ENCODE measurements around the gene KIF5C.

The KIF5C gene

DNA sequence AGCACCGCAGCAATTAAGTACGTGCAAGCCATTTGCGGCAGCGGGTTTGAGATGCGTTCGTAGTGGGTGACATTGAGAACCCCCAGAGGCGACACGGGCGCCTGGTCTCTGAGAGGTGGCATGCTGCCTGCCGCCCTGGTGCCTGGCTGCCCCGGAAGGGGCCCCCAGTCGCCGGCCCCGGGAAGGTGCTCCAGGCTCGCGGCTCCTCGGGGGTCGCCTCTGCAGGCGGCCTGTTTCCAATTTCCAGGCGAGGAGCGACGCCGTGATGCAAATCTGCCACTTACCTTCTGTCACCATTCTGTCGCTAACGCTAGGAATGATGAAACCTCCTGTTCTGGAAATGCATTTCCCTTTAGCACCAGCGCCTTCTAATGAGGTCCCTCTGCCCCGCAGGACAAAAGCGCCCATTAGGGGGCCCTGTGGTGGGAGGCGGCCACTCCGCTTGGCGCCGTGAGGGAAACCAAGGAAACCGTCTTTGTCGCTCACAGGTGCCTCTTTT is 13.0 kb downstream of the KIF5C start:
- peak; percentile 40 for DNase-seq

DNA sequence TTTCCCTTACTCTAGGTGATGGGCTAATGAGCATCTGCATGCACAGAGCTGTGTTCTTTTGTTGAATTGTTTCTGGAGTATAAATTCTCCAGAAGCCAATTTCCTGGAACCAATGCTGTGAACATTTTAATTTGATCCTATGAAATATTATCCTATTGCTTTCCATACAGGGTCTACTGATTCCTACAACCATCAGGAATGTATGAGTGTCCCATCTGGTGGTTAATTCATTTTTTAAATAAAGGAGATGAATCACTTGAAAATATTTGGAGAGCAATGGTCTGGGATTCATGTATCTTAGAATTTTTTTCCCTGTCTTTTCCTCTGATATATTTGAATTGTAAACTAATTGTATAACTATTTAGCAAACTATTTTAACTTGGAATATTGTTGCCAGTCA is 14.0 kb downstream of the KIF5C start:
- DNase-seq = peak; percentile 30

DNA sequence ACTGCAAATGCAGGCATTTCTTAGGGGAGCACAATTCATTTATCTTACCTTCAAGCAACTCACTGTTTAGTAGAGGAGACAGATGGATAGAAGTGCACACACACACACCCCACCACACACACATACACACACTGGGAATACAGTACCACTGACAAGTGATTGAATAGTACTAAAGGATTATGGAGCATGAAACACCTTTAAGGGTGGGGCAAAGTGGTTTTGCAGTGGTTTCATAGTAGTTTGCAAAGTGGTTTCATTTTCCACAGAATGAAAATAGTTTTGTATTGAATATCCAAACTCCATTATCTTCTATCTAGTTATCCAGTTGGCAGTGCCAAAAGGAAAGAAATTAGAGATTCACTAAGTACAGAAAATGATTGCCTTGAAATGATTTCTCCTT is 18.9 kb downstream of the KIF5C start:
- DNase-seq = no peak

DNA sequence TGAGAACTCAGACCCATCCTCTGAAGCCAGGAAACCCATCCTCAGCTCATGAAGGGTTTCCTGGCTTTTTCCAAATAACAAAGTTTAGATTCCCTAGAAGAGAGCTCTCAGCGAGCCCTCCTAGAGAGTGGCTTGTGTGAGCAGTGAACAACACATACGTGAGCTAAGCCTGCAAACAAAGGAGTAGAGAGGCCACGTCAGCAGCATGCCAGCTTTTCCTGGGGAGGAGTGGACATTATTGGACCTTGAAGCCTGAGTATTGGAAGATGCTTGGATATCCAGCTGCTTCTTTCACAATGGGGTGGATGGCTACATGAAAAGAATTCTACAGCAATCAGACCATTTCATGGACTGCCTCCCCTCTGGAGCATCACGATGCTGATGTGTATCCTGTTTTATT is 21.1 kb downstream of the KIF5C start:
- no peak for DNase-seq

DNA sequence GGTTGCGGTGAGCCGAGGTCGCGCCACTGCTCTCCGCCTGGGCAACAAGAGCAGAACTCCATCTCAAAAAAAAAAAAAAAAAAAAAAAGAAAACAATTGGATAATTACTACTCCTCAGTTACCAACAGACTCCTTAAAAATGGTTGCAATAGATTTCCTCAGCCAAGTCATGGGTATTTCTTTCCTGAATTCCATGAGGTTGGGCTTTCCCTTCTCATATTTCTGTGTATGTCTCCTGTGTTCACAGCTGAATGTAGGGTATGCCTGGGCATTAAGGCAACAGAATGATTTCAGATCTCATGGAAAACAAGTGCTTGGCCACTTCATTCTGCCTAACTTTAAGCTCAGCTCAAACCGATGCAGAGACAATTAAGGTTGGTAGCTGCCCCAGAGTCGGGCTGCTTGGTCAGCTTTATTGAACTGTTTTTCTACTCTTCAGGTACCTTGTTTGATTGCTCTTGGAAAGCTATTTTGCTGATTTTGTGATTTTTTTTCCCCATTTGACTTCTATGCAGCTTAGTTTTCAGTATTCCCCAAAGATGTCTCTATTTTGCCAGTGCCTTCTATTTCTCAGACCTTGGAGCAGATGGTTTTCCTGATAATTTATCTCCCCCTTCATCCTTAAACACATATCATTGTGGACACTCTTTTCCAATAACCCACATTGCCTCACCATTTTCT is 24.8 kb downstream of the KIF5C start:
- DNase-seq = no peak

DNA sequence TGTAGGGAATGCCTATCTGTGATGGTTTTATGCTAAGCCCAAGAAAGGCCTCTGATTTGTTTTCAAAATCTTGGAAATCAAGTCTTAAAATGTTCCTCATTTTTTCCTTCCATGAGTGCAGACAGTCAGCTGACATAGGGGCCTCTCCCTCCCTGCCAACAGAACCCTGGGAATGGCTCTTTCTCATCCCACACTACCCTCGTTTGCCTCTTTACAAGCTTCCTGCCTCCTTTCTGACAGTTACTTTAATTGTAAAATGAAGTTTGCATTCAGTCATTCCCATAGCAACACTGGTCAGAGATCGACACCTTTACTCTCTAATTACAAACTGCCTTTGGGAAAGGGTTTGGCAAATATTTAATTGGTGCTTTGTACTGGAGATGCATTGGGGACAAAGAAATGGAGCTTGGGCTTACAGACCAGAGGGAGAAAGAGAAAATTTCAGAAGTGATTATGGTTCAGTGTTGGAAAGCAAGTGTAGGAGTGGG is 25.4 kb downstream of the KIF5C start:
- no peak for DNase-seq

DNA sequence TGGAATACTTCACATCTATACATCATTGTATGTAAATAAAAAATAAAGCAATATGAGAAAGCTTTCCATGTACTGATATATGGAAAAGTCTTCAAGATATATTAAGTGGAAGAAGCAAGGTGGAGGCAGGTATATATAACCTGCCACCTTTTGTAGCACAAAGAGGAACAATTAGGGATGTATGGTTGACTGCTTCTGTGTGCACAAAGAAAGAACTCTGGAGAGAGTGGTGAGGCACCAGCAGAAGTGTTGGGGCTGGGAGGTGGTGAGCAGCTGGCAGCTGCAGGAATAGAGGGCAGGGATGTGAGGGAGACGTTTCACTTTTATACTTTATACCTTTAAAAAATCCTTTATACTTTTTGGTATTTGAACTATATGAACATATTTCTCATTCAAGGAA is 26.1 kb downstream of the KIF5C start:
- DNase-seq = no peak

DNA sequence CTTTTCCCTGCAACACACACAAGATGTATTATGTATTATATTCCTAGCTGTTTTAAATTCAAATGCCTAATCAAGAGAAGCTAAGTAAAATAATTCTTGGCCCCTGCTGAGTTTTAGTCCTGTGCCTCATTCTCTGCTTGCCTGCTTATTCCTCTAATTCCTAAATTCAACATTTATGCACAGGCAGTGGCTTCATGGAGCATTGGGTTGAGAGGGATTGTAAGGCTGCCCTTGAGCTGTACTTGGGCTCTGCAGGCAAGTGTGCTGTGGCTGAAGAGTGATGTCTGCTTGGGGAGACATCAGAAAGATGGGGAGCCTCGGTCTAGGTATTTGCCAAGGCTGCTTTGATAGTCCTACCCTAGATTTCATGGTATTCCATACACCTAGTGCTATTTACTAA is 27.8 kb downstream of the KIF5C start:
- no peak for DNase-seq

DNA sequence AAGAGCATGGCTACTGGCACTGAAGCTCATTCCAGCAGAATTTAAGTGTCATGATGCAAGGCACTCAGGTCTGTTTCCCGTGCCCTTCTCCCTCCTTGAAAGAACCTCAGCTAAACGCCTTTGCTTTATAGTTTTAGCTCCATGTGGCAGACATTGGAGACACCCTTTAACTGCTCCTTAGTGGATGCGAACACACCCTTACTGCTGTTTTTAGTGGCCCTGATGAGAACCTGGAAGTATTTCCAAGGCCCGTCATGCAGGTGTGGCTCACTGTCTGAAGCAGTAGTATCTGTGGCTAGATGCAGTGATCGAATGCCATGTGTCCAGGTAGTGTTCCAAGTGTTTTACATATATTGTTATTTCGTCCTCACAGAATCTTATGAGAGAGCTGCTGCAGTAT is 28.3 kb downstream of the KIF5C start:
- no peak for DNase-seq

DNA sequence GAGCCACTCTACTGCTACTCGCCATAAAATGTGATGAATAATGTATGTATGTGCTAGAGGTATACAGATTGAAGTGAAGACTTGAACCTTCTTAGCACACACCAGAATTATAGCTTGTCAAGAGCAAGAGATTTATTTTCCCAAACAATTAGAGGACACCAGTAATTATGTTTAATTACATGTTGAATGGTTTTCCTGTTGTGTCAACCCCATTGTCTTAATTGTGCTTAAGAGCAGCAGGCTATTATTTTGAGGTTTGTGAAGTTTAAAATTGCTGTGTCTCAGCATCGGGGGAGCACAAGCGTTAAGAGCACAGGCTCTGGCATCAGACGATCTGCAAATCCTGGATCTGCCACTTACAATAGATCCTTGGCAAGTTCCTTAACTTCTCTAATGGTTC is 29.0 kb downstream of the KIF5C start:
- DNase-seq = no peak

DNA sequence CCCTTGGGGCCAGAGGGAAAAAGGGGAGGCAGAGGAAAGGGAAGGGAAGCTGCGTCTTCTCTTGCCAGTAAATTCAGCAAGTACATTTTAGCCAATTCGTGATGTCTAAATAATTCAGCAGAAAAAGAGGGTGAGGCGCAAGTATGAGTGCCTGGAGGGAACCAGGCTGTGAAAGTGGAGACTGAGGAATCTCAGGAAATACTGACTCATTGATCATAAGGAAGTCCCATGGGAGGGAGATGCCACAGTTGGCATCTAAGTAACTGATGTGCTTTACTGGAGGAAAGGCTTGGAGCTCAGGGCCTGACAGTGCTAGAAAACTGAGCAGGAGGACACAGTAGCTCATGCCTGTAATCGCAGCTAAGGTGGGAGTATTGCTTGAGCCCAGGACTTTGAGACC is 31.1 kb downstream of the KIF5C start:
- no peak for DNase-seq

DNA sequence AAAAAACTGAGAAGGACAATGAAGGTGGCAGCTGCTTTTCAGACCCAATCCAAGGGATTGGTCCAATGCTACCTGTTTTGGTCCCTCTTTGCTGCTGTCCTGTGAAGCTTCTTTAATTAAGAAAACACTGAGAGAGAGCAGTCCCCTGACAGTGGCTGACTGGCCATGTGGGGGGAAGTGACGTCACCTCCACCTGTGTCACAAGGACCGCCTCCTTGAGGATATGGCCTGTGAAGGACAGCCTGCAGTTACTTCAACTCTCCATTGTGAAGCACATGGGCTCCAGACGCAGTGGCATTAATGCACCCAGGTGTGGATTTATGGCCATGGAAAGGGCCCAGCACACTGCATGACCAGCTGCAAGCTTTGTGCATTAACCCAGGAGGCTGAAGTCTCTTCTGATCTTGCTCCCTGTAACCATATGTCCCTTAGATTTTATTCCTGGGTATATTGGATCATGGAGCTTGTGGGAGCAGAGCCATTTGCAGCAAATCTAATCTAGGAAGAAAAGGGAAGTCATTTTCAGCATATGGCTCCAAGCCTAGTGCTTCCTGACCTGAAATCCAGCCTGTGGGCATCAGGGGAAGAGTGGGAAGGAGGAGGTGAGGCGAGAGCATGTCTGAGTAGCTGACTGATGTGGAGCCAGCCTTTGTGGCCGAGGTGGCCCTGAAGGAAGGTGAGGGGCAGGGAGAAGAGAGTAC is 32.2 kb downstream of the KIF5C start:
- no peak for DNase-seq

DNA sequence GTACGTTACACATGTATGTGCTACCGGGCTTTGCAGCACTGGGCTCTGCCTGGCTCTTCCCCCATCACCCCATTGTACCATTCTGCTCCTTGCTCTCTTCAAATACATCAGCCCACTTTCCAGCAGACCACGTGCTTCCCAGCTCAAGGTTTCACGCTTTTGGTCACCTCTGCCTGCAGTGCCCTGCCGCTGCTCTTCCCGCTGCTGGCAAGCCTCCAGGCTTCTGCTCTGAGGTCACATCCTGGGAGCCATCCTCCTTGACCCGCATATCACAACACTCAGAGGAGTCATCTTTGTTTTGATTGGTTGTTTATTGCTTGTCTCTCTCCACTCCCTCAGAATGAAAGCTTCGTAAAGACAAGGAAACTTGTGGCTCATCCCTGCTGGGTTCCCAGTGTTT is 34.1 kb downstream of the KIF5C start:
- no peak for DNase-seq

DNA sequence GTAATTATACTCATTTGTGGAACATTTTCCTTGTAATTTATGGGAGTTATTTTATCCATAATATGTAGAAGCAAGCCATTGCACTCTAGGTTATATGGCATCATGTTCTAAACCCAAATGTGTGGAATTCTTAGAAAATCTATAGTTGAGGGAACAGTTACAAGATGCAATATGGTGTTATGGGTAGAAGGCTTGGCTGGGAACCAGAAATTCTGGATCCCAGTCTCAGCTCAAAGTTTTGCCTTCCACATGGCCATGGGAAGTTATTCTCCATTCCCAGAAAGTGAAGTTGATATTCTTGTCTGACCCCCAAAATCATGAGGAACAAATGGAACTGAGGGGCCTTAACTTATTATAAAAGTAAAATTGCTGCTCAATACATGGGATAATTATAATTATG is 38.0 kb downstream of the KIF5C start:
- no peak for DNase-seq

DNA sequence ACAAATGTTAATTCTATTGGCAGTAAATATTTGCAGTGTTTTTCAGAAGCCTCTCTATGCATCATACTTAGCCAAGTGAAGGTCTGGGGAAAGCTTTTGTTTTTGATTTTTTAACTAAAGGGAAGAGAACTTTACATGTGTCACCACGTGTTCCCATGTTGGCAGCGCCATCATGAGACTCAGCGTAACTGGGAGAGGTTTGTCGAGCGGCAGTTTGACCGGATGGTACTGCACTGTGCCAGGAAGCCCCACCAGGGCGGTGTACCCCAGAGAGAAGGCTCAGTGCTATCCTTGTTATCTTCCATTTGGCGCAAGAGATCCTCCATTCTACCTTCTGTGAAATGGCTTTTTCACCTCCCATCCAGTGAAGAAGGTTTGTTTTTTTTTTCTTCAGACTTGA is 38.5 kb downstream of the KIF5C start:
- no peak for DNase-seq

DNA sequence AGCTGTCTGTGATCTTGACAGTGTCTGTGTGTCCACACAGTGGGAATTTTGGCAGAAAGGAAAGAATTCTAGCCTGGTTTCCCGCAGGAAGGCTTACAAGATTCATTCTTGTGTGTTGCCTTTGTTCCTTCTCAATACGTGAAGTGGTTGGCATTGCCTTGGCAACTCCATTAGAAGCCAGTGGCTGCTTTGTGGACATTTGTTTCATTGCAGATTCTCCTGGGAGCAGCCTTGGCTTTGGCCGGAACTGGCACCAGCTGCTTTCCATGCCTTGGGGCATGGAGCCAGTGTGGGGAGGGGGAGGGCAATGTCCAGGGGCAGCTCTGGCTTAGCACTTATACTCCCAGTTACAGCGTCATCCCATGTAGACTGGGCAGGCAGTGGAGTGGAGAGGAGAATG is 39.4 kb downstream of the KIF5C start:
- DNase-seq = no peak

DNA sequence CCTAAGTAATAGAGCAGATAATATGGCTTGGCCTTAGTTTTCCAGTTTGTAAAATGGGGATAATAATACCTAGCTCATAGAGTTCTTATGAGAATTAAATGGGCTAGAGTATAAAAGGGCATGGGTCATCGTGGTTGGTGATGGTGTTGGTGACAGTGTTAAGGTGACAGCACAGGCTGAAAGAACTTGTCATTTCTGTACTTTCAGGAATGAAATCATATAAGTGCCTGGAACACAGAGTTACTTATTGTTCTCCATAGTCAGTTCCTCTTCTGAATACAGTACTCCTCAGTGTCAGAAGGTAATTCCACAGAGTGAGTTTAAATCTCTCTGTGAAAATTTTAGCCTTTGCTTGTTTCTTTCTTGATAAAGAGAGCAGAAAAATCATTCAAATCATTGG is 42.4 kb downstream of the KIF5C start:
- no peak for DNase-seq

DNA sequence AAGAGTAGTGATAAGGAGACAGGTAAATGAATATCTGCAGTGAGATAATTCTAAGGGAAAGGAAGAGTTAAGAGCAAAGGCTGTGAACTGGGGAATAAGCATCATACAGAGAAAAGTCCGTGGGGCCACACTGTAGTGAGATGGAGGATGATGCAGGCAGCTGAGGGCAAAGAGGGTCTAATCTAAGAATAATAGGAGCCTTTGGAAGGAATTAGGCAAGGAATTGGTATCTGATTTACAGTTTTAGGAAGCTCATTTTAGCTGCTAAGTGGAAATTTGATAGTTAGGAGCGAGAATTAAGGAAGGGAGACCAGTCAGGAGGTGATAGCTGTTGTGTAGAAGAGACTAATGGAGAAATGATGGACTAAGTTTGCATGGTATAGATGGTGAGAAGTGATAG is 43.5 kb downstream of the KIF5C start:
- DNase-seq = no peak

DNA sequence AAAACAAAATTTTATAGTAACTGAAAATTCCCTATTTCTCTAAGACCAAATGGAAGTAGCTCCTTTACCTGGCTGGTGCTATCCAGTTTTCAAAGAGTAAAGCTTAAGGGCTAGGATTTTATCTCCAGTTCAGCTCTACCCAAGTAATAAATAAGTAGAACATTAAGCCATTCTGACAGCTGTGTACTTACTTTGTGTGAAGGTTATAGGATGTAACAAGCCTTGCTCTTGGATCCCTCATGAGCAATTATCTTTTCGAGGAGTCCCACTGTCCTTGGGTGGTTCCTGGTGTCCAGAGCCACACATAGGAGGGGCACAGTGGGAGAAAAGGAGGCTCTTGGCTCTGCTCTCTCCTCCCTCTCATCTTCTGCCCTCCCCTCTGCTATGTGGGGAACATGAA is 45.5 kb downstream of the KIF5C start:
- no peak for DNase-seq

DNA sequence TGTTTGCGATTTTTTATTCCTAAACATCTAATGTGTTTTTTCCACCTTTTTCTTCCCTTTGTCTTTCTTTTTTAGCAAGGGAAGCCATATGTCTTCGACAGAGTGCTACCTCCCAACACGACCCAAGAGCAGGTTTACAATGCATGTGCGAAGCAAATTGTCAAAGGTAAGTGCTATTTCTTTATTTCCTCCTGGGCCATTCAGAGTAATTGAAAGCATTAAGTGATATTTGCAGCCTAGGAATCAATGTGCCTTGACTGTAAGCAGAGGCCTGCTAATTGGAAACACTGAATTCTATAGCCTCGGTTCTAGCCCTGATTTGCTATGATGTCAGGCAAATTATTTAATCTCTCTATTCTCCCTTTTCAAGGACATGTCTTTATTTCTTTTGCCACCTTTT is 47.0 kb downstream of the KIF5C start:
- no peak for DNase-seq

DNA sequence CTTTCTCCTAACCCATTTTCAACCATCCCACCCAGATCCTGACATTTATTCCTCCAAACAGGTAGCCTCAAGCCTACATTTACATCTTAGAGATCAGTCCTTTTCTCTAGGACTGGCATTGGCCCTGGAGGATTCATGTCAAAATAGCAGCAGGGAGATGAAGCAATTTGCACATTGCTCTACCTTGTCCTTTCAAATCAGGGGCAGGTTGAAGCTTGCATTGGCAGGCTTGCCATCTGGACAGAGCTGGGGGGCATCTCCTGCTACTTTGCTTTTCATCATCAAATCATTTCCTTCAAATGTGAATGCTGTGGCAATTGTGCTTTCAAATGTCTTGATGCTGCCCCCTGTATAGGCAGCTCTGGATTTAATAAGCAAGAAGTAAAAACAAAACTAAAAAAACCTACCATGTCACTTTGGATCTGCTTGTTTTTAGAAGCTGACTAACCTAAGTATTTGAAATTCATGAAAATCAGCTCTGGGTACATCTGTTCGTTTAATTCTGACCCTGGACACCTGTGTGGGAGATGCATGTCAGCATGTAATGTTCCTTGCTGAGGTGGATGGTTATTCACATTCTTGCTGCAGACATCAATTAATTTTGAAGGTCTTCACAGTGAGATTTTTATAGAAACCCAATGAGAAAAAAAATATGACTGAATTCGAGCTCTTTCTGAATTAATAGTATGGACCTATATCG is 47.9 kb downstream of the KIF5C start:
- DNase-seq = peak; percentile 89

DNA sequence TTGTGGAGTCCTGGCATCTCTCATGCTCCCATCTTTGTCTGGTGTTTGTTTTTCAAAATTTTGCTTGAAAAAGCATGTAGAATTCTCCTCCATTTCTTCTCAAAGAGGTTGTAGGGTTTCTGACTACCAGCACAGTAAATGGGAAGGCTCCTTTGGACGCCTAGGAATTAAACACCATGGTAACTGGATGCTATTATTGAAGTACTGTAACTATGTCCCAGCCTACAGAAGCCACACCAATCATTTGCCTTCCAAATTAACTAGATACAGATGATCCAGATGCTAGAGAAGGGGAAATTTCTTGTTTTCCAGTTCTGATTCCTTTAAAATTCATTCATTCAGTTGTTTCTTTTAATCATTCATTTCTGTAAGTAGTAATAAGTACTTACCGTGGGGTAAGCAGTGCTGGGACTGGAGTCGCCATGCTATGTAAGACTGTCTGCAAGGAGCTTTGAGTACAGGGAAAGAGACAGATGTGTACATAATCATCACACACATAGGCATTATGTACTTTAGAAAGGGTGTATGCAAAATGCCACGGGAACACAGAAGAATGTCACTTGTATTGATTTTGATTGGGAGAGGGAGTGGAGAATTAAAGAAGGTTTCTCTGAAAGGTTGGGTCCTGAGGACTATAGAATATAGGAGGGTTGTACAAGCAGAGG is 49.6 kb downstream of the KIF5C start:
- DNase-seq = no peak

DNA sequence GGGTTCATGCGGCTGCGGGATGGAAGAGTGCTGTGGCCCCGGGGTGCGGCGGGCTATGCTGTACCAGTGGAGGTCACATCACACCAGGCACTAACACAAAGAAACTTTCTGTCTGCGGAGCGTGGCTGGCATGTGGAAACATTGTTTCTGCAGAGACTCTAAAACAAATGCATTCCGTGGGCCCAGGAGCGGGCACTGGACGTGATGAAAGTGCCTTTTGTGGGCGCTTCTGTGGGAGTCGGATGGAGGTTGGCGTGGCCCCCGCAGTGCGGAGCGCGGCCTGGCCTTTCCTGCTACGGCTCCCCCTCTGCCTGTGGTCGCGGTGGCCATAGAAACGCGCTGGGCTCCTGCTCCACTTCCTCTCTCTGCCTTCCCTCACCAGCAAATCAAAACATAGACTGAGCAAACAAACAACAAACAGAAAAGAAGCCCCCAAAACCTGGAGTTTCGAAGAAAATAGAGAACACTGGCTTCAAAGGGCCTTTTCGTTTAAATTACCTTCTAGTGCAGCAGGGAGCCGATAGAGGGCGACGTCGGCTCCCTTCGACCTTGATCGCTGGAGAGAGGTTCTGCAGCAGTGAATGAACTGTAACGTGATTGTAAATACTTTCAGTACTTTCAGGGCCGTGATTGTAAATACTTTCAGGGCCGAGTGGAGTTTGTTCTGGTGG is 51.4 kb downstream of the KIF5C start:
- DNase-seq = peak; percentile 18

All from NCI-H1694 (cell line).